Stomach (tissue), 9 donors: ENCODE measurements around the gene RAB27A. TPM values are rescaled to one million over a fixed set of nuclear protein-coding genes. Genes with fewer than 3 reads are reported as not detected.

ENCODE experiments used
- DNase-seq, 2 donors: peaks; one replicate each; pipeline versions ENCODE4 v3.0.0 to v3.0.0-alpha.2; 2013 to 2019
- H3K27ac ChIP-seq, 5 donors: fragments of 200-600 bp in 4 of 5; sonication (generic) in 4 of 5; one replicate each; pipeline ENCODE4 v1.5.1; 2013 to 2019; ENCODE audit warnings: mild to moderate bottlenecking in 1 of 5, moderate library complexity in 1 of 5
- H3K27me3 ChIP-seq, 3 donors: fragments of 200-600 bp; sonication (generic); one replicate each; pipeline ENCODE4 v1.5.1; 2017 to 2019; ENCODE audit warnings: mixed run types in 1 of 3
- H3K36me3 ChIP-seq, 4 donors: fragments of 200-600 bp; sonication (generic); 1 replicate in 3 of 4; 2 replicates in 1 of 4; pipeline ENCODE4 v1.5.1; 2016 to 2019
- H3K4me1 ChIP-seq, 4 donors: fragments of 200-600 bp; sonication (generic); one replicate each; pipeline ENCODE4 v1.5.1; 2016 to 2019
- H3K4me3 ChIP-seq, 4 donors: fragments of 200-600 bp; sonication (generic) in 3 of 4; one replicate each; pipeline ENCODE4 v1.5.1; 2016 to 2019; ENCODE audit warnings: mild to moderate bottlenecking in 1 of 4
- H3K9me3 ChIP-seq, 4 donors: fragments of 200-600 bp; sonication (generic); one replicate each; pipeline ENCODE4 v1.5.1; 2016 to 2019
- CTCF ChIP-seq, 7 experiments: fragments of 450-650 bp in 4 of 7; fragments of 200-600 bp in 3 of 7; sonication (generic) in 3 of 7; IDR thresholded peaks; one replicate each; pipeline ENCODE4 v1.5.1; 2016 to 2019; ENCODE audit warnings: antibody characterized with exemption in 7 of 7, control low read depth in 2 of 7, mild to moderate bottlenecking in 1 of 7
- EP300 ChIP-seq: sonication (generic); formaldehyde crosslinking; IDR thresholded peaks from one replicate; pipeline ENCODE4 v1.6.1; 2017; ENCODE audit warnings: antibody characterized with exemption
- POLR2A ChIP-seq, 4 donors: fragments of 450-650 bp; IDR thresholded peaks; one replicate each; pipeline ENCODE4 v1.6.1; 2016; ENCODE audit warnings: antibody characterized with exemption in 4 of 4, control low read depth in 2 of 4, mild to moderate bottlenecking in 1 of 4, moderate library complexity in 1 of 4
- POLR2AphosphoS5 ChIP-seq, 3 donors: sonication (generic); formaldehyde crosslinking; IDR thresholded peaks; one replicate each; pipeline ENCODE4 v1.6.1; 2016; ENCODE audit warnings: antibody characterized with exemption in 3 of 3
- WGBS, 5 donors: extraction: QIAGEN DNeasy Blood & Tissue Kit in 3 of 5; methylation state at CpG; one replicate each; pipeline versions ENCODE4 v1.1.5 to v1.1.7; 2013 to 2018; 5-methylcytosine and 5-hydroxymethylcytosine counted together
- intact Hi-C: fragments of 100-400 bp; cut with DNase I; formaldehyde crosslinking; loops from one replicate; pipeline ENCODE4 v1.15.1; 2023; ENCODE audit warnings: low total_unique reads
- polyA plus RNA-seq, 3 donors: library from polyadenylated mRNA; stranded (reverse); fragments of 200-250 nt; gene quantifications; one replicate each; pipeline ENCODE4 v1.2.3, GENCODE V29; 2013
- total RNA-seq, 5 donors: library from RNA; depleted of rRNA; stranded (reverse); fragments of >200 nt; gene quantifications; one replicate each; pipeline versions ENCODE4 v1.1.0 to v1.2.3, GENCODE V29; 2014 to 2016
- donor health status: healthy with polysubstance abuse.
- donor health status: Bipolar disorder and iron deficiency.
- donor health status: healthy.

Gene RAB27A
- total and polyA plus RNA-seq, 8 donors, result 4.3 to 146 (median 58.1) TPM

GRCh38 chr15:55221090-55222011 is 68.3 kb downstream of the RAB27A start:
- WGBS, 5 donors, result 59 to 77% (median 70%) methylated on average over 6 of the region's 6 CpGs
- Histone ChIP-seq H3K4me3 (no peak overlapping the region), H3K4me1 (peaks cover 21 to 93% (median 26%) of the 10 kb centered on the region in 4 donors), H3K9me3 (no peaks in the 10 kb centered on the region), H3K27me3 (no peaks in the 10 kb centered on the region), H3K27ac (peak overlapping the region; percentile 54 to 88 (median 68)), H3K36me3 (peaks cover 5 to 50% (median 40%) of the 10 kb centered on the region in 4 donors)
- TF ChIP-seq POLR2AphosphoS5 (IDR thresholded peaks at IDR 0.05) (peak in 2 of 3 donors; percentile 68 to 85), CTCF (IDR thresholded peaks at IDR 0.05) (no peak), EP300 (no peak), POLR2A (IDR thresholded peaks at IDR 0.05) (no peak)
- DNase-seq, result peak in 1 of 2 donors; percentile 66
- intact Hi-C loops, result loop anchor here (10.0 kb wide), 1 partner anchor 213 kb away; no protein-coding TSS in a partner anchor

GRCh38 chr15:55220606-55221005 is 69.0 kb downstream of the RAB27A start:
- Histone ChIP-seq H3K9me3 (no peaks in the 10 kb centered on the region), H3K4me3 (no peak overlapping the region), H3K27me3 (no peaks in the 10 kb centered on the region), H3K4me1 (peaks cover 21 to 86% (median 26%) of the 10 kb centered on the region in 4 donors), H3K27ac (peak overlapping the region in 4 of 5 donors; percentile 61 to 88 (median 74)), H3K36me3 (peaks cover 5 to 44% (median 35%) of the 10 kb centered on the region in 4 donors)
- no peak for DNase-seq
- TF ChIP-seq POLR2AphosphoS5 (IDR thresholded peaks at IDR 0.05) (no peak), EP300 (no peak), POLR2A (IDR thresholded peaks at IDR 0.05) (no peak), CTCF (IDR thresholded peaks at IDR 0.05) (no peak)
- intact Hi-C loops, result loop anchor here (10.0 kb wide), 1 partner anchor 214 kb away; no protein-coding TSS in a partner anchor

GRCh38 chr15:55218056-55218455 is 71.6 kb downstream of the RAB27A start:
- Histone ChIP-seq H3K36me3 (peaks cover 5 to 38% (median 26%) of the 10 kb centered on the region in 4 donors), H3K4me1 (peaks cover 17 to 60% (median 20%) of the 10 kb centered on the region in 4 donors), H3K27me3 (no peaks in the 10 kb centered on the region), H3K9me3 (no peaks in the 10 kb centered on the region), H3K4me3 (no peak overlapping the region), H3K27ac (peak overlapping the region in 4 of 5 donors; percentile 7 to 88 (median 50))
- 20 to 56% (median 29%) methylated on average over 2 of the region's 2 CpGs for WGBS, 5 donors
- TF ChIP-seq POLR2A (IDR thresholded peaks at IDR 0.05) (no peak), CTCF (IDR thresholded peaks at IDR 0.05) (no peak), EP300 (no peak), POLR2AphosphoS5 (IDR thresholded peaks at IDR 0.05) (no peak)
- intact Hi-C loops, result loop anchor here (5.0 kb wide), 1 partner anchor 74 kb away; no protein-coding TSS in a partner anchor
- DNase-seq, result no peak

- WGBS, 5 donors, result 38 to 68% (median 60%) methylated on average over 4 of the region's 4 CpGs
- H3K9me3 ChIP-seq, result no peaks in the 10 kb centered on the region
- H3K27ac ChIP-seq, result no peak overlapping the region
- no peaks in the 10 kb centered on the region for H3K27me3 ChIP-seq
- H3K4me3 ChIP-seq, result no peak overlapping the region
- intact Hi-C loops, result no loop called here
- peaks cover 0 to 8% (median 0%) of the 10 kb centered on the region in 4 donors for H3K4me1 ChIP-seq
- TF ChIP-seq POLR2AphosphoS5 (IDR thresholded peaks at IDR 0.05) (peak in 1 of 3 donors; percentile 13), CTCF (IDR thresholded peaks at IDR 0.05) (no peak)
- no peak for DNase-seq
- peaks cover 0 to 21% (median 17%) of the 10 kb centered on the region in 4 donors for H3K36me3 ChIP-seq
Observed at GRCh38 chr15:55204464-55204863, 85.1 kb downstream of the RAB27A start.
